Fibroblast of peridontal ligament (primary cell): ENCODE measurements around the gene TLCD5.
A peak's percentile ranks its signal among the peaks of the same experiment; 100 is the strongest.

Experiments
- DNase-seq: peaks from one replicate; pipeline ENCODE4 v3.0.0-alpha.2; 2010; ENCODE audit errors: extremely low read depth

The TLCD5 gene

DNA sequence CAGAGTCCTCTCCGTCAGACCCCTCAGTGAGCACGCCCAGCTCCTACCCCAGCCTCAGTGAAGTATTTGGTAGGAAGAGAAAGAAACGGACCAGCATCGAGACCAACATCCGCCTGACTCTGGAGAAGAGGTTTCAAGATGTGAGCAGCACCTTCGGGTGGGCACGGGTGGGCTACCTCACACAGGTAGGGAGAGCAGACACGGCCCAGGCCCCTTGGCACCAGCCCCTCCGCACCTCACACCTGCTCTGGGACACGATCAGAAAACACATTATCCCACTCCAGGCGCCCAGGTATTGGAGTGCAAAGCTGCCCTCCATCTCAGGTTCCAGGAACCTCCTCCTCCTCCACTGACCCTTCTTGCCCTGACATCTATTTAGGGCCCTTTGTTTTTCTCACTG is 17.6 kb upstream of the TLCD5 start:
- DNase-seq = no peak

GRCh38 chr11:120308081-120308480 is 17.0 kb upstream of the TLCD5 start:
- DNase-seq = no peak

DNA sequence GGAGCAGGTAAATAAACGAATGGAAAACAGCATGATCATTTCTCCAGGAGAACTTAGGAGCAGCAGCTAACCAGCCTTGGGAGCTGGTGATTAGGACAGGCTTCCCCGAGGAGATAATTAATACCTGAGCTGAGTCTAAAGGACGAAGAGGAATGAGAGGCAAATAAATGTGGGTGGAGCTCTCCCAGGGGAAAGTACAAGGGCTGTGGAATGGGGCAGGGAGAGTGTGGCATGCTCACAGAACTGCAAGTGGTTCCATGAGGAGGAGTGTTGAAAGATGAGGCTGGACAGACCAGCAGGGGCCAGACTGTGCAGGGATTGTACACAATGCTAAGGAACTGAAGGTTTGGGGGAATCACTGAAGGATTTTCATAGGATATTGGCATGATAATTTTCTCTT is 14.2 kb upstream of the TLCD5 start:
- no peak for DNase-seq

GRCh38 chr11:120314861-120315260 is 10.2 kb upstream of the TLCD5 start:
- DNase-seq = no peak

GRCh38 chr11:120316880-120317688 is 8.0 kb upstream of the TLCD5 start:
- DNase-seq = peak; percentile 70

DNA sequence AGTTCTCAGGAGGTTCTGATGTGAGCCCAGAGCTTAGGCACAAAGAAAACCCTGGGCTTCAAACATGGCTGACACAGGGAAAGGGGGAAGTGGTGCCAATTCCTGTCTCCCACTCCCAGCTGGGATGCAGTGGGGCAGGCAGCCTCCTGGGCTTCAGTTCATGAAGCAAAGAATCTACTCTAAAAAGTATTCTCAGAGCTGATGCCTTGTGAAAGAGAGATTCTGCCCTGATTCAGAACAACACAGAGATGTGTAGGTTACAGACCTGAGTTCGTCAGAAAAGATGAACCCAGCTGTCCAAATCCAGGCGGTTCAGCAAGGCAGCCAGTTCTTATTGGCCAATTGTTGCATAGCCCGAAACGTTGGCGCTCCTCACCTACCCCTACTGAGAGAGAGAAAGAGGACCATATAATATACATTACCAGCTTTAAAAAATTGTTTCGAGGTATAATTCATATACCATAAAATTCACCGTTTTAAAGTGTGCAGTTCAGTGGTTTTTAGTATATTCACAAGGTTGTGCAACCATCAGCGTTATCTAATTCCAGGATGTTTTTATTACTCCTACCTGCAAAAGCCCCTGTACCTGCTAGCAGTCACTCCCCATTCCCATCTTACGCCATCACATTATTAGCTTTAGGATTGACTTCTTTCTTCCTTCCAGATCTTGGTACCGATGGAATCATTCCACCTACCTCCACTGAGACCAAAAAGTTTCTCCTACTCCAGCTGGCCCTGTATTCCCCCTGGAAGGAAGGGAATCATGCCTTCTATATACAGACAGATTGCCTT is 7.2 kb upstream of the TLCD5 start:
- DNase-seq = no peak

GRCh38 chr11:120318906-120319305 is 6.2 kb upstream of the TLCD5 start:
- DNase-seq = no peak

DNA sequence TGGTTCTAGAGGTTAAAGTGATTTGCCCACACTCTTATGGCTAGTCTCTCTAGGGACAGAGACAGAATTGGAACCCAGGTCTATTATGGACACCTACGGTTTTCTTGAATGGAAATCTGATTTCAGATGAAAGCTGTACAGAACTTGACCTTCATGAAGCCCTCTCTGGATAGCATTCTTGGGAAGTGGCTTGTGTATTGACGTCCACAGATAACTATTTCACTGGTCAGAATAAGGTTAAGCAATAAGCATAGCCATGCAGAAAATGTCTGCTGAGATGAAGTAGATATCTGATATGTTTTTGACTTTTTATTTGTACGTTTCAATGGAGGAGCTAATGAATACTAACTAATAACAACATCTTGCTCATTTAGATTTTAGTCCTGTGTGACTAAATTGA is 1.1 kb downstream of the TLCD5 start:
- DNase-seq = peak; percentile 84

GRCh38 chr11:120326845-120327281 is 1.8 kb downstream of the TLCD5 start:
- peak; percentile 36 for DNase-seq

DNA sequence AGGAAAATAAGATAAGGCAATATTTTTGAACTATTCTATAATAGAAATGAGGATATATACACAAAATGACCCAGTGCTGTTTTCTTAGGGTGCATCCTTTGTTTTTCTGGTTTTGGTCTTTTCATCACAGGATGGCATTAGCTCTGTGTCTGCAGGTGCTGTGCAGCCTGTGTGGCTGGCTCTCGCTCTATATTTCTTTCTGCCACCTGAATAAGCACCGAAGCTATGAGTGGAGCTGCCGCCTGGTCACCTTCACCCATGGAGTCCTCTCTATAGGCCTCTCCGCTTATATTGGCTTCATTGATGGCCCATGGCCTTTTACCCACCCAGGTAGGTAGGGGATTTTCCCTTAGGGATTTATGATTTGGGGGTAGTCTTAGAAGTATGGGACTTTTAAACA is 2.2 kb downstream of the TLCD5 start:
- DNase-seq = no peak

- no peak for DNase-seq
Measured at GRCh38 chr11:120329556-120329955, 4.5 kb downstream of the TLCD5 start.

GRCh38 chr11:120330045-120330444 is 4.9 kb downstream of the TLCD5 start:
- no peak for DNase-seq

DNA sequence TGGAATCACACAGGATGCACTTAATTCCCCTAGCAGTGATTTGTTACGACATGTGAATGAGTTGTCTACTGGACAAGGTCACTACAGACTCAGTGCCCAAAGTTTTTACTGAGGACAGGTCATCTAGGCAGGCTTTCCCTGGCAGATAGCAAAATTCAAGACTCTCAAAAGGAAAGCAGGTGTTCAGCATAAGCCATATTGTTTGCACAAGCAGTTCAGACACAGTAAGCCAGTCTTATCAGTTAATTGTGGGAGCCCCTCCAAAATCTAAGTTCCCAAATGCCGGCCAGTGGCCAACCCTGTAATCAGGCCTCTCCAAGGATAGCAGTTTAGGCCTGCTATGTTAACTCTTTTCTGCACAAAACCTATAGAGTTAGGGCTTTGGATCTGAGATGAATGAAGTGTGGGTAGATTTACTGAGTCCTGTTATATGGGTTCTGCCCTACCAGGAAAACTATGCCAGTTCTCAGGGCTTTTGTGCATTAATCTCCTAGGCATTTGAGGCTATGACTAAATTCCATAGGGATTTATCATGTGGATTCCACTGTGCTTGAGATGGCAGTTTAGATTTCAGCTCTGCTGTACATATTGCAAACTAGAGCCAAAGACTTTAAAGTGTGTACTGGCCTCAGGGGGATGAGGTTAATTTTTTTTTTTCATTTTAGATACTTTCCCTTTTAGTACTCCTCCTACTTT is 6.3 kb downstream of the TLCD5 start:
- DNase-seq = peak; percentile 96

DNA sequence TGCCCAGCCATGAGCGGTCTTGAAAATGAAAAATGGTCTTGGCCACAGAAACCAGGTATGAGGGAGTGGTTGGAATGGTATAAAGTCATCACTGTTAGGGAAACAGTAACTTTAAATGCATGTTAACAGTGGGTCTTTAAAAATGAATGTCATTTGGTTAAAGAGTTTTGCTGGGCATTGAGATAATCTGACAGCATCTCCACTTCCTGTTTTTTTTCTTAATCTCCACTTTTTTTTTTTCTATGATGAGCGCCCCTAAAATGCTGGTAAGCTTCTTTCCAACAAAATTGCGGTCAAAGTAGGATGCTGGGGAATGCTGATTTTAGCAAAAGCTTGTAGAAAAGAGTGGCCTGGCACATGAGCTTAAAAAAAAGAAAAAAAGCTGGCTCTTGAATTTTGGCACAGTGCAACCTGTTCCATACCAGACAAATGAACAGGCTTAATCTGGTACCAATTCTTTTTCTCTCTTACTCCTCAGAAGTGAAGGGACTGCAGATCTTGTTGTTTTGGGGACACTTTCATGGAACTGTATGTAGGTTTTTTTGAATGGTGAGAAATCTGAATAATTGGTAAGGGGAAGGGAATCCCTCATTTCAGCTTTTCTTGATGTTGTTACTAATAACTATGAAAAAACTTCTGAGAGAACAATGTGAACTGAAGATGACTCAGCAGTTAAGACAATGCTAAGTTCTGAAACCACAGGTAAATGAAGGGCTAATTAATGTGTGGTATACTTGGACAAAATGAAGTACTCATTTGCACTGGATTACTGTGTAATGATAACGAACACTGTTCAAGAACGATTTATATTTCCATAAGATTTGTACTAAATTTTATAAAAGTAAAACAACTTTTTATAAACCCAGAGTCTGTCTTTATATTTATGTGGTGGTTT is 8.0 kb downstream of the TLCD5 start:
- peak; percentile 75 for DNase-seq

DNA sequence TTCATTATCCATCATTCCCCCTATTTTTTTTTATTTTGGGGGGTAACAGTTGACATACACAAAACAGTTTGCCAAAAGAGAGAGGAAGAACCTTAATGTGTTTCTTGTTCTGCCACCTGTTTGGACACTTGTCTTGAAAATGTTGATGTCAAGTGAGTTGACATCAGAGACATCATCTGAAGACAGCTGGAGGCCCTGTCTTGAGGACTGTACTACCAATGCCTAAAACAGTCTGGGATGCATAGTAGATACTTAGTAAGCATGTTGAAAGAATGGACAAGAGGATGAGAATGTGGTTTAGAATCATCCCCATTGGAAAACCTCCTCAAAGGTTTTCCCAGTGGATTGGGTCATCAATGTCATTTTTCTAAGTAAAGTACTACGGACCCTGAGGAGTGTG is 8.7 kb downstream of the TLCD5 start:
- no peak for DNase-seq

DNA sequence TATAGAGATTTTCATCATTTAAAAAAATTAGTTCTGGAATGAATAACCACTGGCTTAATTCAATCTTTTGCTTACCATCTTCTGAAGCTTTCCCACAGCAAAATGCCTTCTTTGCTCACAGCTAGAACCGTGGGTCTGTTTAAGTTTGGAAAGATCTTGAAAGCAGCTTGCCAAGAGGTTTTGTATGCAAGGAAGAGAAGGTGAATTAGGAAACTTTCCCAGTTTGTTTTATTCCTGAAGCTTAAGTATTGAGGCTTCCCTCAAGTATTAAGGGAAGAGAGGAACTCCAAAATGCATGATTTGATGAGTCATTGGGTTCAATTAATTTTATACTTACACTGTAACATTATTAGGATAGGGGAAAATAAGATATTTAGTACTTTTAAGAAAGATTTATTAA is 9.2 kb downstream of the TLCD5 start:
- DNase-seq = peak; percentile 39

GRCh38 chr11:120334894-120335462 is 9.9 kb downstream of the TLCD5 start:
- DNase-seq = peak; percentile 98

- DNase-seq = no peak
Measured at GRCh38 chr11:120335556-120335907, 10.4 kb downstream of the TLCD5 start.

GRCh38 chr11:120335908-120336640 is 11.0 kb downstream of the TLCD5 start, which contains the start of gene ARHGEF12:
Gene ARHGEF12 (plus strand): TSS chr11:120336413. CDS start chr11:120337244, 831 bp downstream.
- peak; percentile 95 for DNase-seq

DNA sequence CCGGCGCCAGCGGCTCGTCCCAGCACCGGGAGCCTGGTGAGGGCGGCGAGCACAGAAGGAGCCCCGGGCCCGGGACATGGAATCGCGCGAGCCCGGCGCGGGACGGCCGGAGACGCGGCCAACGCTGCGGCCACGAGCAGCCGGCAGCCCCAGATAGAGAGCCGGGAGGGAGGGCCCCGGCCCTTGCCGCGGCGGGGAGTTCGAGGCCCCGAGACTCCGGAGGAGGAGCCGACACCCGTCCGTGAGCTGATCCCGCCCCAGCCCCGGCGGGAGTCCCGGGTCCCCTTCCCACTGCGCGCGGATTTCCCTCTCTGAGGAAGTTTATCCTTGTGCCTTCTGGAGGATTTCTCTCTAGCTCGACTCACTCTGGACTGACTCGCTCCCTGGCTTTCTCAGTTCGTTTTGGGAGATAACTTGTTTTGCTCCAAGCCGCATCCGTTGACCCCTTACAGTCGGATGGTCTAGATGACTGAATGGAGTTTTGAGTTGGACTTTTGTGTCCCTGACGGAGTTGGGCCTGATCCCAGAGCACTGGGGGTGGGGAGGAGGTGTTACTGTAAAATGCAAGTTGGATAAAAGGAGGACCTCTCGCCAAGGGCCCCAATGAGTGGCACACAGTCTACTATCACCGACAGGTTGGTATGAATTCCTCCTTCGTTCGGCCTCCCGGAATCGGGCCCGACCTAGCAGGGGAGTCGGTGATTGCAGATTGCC is 11.7 kb downstream of the TLCD5 start:
- peak; percentile 33 for DNase-seq
